COLO829 (cell line): ENCODE data around the gene PTPRN2.
"Not testable (repeated sequence)": the region's sequence is repeated elsewhere in the genome, so short reads cannot be mapped to it uniquely, and the experiment has no call there.

Source experiments
- DNase-seq: peaks from one replicate; pipeline ENCODE4 v3.0.0; 2012; ENCODE audit warnings: low spot score

The PTPRN2 gene

DNA sequence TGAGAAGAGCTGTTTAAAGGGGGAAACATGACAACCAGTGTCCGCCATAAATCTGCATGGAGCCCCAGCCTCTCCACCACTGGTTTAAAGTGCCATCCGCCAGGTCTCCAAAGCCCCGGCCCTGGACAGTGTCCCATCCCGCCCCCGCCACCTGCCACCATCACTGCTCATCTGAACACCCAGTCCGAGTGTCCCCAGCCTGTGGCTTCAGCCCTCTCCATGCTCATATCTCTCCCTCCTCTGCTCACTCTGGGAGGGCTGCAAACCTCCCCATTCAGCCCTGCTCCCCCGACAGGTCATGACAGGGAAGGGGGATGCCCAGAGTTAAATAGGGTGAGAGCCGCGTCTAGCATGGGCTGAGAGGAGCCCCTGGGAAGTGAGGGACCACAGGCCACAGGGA lies 984.6 kb downstream of the PTPRN2 start:
- no peak for DNase-seq

DNA sequence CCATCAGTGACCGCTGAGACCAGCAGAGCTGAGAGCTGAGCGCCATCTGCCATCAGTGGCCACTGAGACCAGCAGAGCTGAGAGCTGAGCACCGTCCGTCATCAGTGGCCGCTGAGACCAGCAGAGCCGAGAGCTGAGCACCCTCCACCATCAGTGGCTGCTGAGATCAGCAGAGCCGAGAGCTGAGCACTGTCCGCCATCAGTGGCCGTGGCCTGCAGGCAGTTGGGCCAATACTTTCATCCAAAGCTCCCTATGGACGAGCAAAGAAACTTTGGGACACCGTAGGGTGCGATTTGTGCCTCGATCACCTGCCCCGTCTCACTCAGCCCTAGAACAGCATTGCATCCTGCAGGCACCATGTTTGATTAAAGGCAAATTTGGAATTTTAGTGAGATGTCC lies 985.0 kb downstream of the PTPRN2 start:
- no peak for DNase-seq

DNA sequence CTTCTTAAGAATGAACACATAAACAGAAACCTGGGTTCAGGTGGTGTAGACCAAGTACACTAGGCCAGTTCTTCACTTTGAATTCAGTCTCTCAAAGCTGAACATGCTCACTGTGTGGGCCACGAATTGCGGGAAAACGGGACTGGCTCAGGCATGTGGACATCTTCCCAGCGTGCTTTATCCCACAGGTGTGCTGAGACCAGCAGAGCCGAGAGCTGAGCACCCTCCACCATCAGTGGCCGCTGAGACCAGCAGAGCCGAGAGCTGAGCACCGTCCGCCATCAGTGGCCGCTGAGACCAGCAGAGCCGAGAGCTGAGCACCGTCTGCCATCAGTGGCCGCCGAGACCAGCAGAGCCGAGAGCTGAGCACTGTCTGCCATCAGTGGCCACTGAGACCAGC lies 985.5 kb downstream of the PTPRN2 start:
- no peak for DNase-seq

DNA sequence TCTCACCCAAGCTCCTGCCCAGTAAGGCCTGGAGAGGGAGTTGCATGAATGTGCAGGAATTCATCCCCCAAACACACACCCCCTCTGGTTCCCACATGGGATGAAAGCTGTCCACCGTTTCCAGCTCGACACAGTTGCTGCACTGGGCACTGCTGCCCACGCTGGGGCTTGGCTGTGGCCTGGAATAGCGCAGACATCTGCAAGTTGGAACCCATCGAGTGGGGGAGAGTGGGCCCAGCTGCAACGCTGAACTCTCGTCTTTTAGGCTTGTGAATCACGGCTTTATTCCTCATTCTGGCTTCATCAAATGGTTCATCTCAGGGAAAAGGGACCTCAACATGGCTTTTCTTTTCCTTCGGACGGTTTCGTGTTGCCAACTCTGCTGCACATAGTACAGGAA lies 986.1 kb downstream of the PTPRN2 start:
- DNase-seq = no peak

DNA sequence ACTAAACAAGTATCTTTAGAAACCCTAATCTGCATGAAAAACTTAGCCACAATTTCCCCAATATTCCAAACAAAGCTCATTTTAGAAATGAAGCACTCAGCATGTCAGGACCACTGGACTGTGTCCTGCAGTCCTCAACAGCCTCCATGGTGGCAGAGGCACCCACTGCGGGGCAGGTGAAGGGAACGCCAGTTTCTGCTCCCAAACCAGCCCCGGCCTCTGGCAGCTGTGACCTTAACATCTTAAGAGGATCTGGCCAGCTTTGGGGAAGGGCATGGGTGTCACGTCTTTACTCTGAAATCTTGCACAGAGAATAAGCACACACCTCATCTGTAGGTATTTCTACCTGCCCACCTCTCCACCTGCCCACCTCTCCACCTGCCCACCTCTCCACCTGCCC lies 988.1 kb downstream of the PTPRN2 start:
- DNase-seq = no peak

DNA sequence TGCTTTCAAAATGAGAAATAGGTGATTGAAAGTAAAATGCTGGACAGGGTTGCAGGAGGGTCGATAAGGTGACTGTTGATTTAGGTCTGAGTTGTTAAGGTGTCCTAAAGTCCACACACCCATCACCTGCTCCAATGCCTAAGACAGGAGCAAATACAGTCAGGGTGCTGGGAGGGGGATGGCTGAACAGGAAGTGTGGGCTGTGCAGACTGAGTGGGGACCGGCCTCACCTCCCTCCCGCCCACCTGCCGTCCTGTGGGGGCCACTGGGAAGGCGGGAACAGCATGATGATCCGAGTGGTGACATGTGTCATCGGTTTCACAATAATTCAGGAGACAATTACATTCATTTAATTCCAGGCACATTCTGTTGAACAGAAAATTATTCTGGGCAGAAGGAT lies 990.1 kb downstream of the PTPRN2 start:
- no peak for DNase-seq

DNA sequence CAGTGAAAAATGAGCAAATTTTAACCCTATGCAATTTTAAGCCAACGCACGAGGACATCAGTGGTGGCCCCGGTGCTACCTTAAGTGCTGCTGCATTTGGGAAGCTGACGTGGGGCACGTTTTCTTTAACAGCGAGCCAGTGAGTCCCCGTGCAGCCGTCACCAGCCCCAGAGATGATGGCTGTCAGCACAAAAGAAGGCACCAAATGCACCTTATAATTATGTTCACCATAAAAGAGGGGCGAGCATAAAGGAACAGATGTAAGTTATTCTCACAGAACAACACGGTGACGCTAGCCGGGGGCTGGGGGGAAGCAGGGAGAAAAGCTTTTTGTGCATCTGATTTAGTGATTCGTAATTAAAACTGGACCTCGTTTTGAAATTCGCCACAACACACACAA lies 990.7 kb downstream of the PTPRN2 start:
- no peak for DNase-seq

DNA sequence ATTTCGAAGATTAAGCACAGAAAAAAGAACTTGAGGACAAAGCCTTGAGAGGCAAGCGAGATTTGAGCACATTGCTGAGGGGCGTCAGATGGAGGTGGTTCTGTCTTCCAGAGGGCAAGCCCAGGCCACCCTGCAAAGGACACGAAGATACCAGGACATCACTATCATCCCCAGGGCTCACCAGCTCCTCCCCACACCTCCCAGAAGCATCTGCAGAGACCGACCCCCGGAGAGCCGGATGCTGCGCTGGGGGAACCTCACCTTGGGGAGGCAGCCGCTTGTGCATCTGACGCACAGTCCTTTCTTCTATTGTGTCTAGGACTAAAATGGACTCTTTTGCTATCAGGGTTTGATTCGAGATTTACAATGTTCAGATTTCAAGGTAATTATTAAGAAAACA lies 991.2 kb downstream of the PTPRN2 start:
- DNase-seq = no peak

DNA sequence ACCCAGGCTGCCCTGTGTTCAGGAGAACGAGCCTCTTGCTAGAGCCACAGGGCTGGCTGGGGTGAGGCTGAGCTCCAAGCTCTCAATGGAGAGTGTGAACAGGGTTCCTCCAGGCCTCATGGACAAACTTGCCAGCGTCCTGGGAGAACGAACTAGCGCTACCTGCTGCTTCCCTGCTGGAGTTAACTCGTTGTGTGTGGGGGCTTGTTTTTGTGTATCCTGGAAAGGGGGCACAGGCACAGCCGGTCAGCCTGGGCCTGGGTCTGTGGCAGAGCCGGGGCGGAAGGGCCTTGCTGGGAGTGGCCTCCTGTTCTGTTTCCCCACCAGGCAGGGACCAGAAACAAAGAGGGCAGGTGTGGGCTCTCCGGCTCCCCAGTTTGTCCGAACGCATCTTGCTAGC lies 991.6 kb downstream of the PTPRN2 start:
- DNase-seq = no peak

DNA sequence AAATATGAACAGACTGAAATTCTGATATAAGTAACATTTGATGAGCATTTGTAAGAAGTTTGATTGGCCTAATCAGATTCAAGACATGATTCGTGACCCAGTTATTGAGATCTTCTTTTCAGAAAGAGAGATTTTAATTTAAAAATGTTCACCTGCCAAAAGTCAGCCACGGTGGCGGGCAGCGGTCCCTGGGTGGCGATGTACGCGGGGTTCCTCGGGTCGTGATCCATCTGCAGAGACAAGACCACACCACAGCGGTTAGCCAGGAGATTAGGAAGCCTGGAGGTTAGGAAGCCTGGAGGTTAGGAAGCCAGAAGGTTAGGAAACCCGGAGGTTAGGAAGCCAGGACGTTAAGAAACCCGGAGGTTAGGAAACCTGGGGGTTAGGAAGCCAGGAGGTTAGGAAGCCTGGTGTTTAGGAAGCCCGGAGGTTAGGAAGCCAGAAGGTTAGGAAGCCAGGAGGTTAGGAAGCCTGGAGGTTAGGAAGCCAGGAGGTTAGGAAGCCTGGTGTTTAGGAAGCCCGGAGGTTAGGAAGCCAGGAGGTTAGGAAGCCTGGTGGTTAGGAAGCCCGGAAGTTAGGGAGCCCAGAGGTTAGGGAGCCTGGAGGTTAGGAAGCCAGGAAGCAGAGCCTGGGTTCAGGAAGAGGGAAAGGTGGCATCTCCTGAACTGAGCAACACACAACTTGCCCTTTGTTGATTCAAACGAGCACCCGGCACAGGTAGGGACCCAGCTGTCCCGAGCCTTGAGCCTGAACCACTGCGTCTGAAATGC lies 992.4 kb downstream of the PTPRN2 start:
- DNase-seq = no peak

DNA sequence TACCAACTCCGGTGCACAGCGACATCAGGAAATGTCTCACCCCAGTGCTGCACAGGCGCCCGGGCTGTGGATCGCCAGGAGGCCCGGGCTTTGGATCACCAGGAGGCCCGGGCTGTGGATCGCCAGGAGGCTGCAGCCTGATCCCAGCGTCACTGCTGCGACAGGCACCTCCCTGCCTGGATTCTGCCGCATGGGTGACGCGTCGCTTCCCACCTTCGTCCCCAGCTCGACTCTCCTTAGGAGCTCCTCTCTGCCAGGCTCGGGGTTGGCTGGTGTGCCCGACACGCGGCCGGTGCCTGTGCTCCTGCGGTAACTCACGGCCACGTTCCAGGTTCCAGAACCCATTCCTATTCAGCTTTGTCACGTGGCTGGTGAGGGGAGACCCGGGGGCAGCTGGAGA lies 993.3 kb downstream of the PTPRN2 start:
- no peak for DNase-seq

DNA sequence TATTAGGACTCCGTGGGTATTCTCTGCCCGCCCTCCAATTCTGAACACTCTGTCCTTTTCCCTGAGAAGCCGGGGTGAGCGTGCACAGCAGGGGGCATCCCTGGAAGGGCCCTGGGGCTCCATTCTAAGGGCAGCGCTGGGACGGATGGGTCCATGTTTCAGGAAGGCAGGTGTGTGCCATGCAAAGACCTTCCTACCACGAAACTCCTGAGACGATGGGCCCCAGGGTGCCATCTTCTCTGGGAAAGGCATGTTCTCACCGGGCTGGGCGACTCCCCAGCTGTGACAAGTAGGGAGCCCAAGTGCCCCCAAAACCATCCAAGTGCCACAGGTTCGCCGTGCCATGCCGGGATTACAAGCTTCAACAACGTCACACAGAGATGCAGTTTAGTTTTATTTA lies 994.1 kb downstream of the PTPRN2 start:
- DNase-seq = no peak

DNA sequence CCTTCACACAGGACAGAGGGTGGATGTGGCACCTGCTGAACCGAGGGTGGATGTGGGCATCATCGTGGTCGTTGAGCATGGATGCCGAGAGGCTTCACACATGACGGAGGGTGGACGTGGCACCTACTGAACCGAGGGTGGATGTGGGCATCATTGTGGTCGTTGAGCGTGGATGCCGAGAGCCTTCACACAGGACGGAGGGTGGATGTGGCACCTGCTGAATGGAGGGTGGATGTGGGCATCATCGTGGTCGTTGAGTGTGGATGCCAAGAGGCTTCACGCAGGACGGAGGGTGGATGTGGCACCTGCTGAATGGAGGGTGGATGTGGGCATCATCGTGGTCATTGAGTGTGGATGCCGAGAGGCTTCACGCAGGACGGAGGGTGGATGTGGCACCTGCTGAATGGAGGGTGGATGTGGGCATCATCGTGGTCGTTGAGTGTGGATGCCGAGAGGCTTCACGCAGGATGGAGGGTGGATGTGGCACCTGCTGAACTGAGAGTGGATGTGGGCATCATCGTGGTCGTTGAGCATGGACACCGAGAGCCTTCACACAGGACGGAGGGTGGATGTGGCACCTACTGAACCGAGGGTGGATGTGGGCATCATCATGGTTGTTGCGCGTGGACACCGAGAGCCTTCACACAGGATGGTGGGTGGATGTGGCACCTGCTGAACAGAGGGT lies 994.8 kb downstream of the PTPRN2 start:
- DNase-seq = not testable (repeated sequence)

DNA sequence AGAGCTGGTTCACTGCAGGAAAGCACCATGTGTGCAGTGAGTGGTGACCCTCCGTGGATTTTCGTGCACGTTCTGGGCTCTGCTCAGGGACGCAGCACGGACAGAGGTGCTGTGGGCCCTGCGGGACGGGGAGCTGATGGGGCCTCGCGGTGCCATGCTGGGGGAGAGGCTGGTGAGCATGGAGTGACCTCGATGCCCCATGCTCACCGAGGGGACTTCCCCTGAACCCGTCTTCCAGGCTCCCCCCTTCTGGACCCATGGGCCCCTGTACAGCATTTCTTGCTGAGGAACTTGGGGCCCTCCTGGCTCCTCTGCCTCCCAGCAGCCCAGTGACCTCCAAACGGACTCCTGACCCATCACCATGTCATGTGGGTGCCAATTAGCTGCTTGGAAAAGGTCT lies 997.1 kb downstream of the PTPRN2 start:
- no peak for DNase-seq

DNA sequence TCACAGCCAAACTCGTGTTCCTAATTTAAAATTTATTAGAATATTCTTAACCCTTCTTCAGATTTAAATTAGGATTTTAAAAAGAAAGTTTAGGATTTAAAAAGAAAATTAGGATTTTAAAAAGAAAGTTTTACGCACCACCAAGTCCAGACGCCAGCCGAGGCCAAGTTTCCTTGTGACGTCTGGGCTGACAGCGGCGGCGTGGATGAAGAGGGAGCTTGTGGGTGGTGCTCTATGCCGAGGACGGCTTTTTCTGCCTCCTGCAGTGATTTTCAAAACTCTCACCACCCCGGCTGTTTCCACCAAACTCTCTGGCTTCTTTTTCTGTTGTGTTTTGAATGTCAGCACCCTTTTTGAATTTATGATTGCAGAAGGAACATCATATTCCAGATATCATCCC lies 997.9 kb downstream of the PTPRN2 start:
- DNase-seq = no peak

DNA sequence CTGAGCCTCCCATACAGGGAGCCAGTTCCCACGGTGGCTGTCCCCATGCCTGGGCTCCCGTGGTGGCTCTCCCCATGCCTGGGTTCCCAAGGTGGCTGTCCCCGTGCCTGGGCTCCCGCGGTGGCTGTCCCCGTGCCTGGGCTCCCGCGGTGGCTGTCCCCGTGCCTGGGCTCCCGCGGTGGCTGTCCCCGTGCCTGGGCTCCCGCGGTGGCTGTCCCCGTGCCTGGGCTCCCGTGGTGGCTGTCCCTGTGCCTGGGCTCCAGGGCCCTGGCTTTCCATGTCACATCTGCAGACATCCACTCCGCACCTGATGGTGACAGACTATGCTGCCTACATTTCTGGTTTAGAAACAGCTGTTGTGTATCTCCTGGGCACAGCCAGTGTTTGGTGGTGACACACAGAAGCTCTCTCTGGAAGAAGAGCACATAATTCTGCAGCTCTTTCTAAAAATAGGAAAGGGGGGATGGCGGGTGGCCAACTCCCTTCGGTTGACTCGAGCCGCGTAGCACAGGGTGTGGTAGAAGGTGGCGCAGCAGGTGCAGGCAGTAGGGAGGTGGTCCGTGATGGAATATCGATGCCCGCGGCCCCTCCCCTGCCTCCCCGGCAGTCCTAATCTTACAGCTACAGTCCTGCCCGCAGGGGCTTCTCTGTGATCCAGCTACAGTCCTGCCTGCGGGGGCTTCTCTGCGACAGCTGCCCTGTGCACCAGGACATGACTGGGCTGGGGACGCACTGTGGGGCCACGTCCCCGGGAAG lies 999.6 kb downstream of the PTPRN2 start:
- DNase-seq = no peak

DNA sequence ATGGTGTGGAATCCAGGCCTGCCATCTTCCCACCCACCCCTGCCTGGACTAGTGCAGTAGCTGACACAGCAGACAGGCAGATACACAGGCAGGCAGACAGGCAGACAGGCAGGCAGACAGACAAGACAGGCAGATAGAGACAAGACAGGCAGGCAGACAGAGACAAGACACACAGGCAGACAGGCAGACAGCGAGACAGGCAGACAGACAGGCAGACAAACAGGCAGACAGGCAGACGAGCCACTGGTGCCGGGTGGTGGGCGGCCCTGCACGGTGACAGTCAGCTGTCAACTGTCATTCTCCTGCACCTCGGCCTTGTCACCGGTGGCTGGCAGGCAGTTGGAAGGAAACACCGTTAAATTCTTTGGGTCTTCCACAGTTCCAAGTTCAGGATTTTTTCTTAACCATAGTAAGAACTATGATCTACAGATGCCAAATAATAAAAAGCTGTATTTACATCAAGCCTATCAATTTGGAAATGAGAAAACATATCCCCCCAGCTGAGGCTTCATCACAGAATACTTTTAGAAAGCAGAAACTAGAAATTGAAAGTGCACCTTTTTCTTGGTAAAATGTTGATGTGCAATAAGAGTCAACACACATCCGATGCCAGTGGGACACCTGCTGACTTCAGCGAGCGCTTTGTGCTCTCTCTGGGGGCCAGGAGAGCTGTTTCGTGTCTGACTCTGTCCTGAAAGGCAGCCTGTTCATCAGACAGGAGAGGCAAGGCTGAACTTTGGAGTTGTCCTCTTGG lies 1000.4 kb downstream of the PTPRN2 start:
- no peak for DNase-seq

DNA sequence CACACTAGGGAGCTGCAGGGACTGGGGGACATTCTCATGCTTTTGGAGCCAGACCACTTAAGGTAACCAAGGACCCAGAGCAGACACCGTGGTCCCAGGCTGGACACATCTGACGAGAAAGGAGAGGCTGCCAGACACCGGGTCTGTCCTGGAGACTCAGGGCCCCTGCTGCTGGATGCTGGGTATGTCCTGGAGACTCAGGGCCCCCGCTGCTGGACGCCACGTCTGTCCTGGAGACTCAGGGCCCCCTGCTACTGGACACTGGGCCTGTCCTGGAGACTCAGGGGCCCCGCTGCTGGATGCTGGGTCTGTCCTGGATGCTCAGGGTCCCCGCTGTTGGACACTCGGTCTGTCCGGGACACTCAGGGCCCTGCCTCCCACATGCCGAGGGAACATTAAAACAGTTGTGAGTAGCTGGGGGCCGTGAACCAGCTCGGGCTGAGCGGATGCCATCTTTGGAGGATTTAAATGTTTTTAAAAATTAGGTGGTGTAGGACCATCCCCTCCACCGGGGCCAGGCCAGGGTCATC lies 1001.1 kb downstream of the PTPRN2 start:
- DNase-seq = no peak

DNA sequence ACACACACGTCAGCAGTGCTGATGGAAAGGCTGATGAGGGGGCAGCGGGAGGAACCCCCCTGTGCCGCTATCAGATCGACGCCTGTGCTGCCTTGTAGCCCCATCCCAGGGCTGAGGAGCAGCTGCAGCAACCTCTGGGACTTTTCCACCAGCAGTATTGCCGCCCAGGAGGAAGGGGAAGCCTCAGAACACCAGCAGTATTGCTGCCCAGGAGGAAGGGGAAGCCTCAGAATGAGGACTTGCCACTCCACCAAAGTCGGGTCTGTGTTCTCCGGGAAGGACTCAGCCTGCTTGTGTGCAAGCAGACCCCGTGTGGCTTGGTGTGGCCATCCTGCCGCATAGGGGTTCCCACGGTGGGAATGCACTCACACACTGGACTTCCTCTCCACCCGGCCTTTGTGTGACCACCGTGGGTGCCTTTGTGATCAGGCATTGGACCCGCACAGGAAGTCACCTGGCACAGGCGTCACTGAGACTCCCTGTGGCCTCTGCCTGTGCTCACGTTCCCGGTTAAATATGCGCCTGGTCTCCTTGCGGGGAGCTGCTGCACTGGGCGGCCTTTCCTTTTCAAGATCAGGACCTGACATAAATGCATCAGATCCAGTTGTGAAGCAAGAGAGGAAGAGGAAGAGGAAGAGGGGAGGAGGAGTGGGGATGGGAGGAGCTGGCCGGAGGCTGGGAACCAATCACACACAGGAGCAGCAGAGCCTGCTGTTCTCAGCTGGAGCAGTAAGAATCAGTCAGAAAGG lies 1002.3 kb downstream of the PTPRN2 start:
- DNase-seq = no peak

DNA sequence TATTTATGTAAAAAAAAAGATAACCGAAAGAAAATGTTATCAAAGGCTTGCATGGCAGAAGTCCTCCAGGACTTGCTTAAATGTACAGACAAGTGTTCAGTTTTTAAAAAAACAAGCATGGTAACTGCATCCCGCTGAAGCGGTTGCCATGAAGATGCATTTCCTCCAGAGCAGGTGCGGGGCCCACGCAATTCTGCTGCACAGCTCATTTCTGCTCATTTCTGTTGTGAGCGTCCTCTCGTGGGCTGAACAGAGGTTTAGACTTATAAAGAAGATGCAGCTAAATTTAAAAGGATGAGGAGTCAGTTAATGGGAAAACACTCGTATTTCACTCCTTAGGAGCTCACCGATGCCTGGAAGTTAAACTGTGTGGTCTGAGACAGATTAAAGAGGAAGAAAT lies 1003.2 kb downstream of the PTPRN2 start:
- no peak for DNase-seq

DNA sequence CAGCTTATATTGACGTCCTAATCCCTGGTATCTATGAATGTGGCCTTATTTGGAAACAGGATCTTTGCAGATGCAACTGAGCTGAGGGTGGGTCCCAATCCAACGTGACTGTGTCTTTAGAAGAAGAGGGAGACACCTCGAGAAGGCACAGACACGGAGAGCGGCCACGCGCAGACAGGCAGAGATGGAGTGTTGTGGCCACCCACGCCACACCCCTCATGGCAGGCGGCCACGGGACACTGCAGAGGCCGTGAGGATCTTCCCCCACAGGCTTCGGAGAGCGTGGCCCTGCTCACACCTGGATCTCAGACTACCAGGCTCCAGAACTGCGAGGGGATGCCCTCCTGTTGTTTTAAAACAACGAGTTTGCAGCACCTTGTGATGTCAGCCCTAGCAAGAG lies 1005.9 kb downstream of the PTPRN2 start:
- no peak for DNase-seq
